ENCODE data around the gene TMEM258.

The TMEM258 gene

GRCh38 chr11:61820174-61820573 lies 27.8 kb upstream of the TMEM258 start:
- no peak for DNase-seq (ENCODE audit: low spot score)

GRCh38 chr11:61817471-61818202 lies 25.2 kb upstream of the TMEM258 start:
- no peak for DNase-seq (ENCODE audit: low spot score)

- peak; percentile 96 for DNase-seq (ENCODE audit: low spot score)
Observed at GRCh38 chr11:61816736-61817455, 24.5 kb upstream of the TMEM258 start, which contains the start of gene FADS1. FADS1 (minus strand) TSS chr11:61817003; CDS start chr11:61816929, 74 bp downstream.

GRCh38 chr11:61815790-61816735 lies 23.7 kb upstream of the TMEM258 start:
- peak; percentile 53 for DNase-seq (ENCODE audit: low spot score)

- peak; percentile 94 for DNase-seq (ENCODE audit: low spot score)
Observed at GRCh38 chr11:61814958-61815789, 22.8 kb upstream of the TMEM258 start.

GRCh38 chr11:61814247-61814957 lies 22.0 kb upstream of the TMEM258 start:
- DNase-seq (ENCODE audit: low spot score), result no peak

GRCh38 chr11:61812736-61813411 lies 20.5 kb upstream of the TMEM258 start:
- DNase-seq (ENCODE audit: low spot score), result no peak

- DNase-seq (ENCODE audit: low spot score), result no peak
Observed at GRCh38 chr11:61811831-61812230, 19.4 kb upstream of the TMEM258 start.

- no peak for DNase-seq (ENCODE audit: low spot score)
Observed at GRCh38 chr11:61810671-61811175, 18.3 kb upstream of the TMEM258 start.

GRCh38 chr11:61806785-61807184 lies 14.4 kb upstream of the TMEM258 start:
- no peak for DNase-seq (ENCODE audit: low spot score)

- DNase-seq (ENCODE audit: low spot score), result no peak
Observed at GRCh38 chr11:61805146-61805545, 12.7 kb upstream of the TMEM258 start.

- DNase-seq (ENCODE audit: low spot score), result no peak
Observed at GRCh38 chr11:61803889-61804647, 11.7 kb upstream of the TMEM258 start.

GRCh38 chr11:61802605-61803004 lies 10.2 kb upstream of the TMEM258 start:
- DNase-seq (ENCODE audit: low spot score), result no peak

- no peak for DNase-seq (ENCODE audit: low spot score)
Observed at GRCh38 chr11:61800331-61801281, 8.2 kb upstream of the TMEM258 start.

GRCh38 chr11:61799665-61800284 lies 7.4 kb upstream of the TMEM258 start:
- DNase-seq (ENCODE audit: low spot score), result no peak

GRCh38 chr11:61797263-61797944 lies 5.0 kb upstream of the TMEM258 start:
- peak; percentile 54 for DNase-seq (ENCODE audit: low spot score)
